ENCODE results near the gene HAT1. TPM values are rescaled to one million over a fixed set of nuclear protein-coding genes. Genes with fewer than 3 reads are reported as not detected.

The HAT1 gene
- total RNA-seq, 1 experiment from 2014 or later = 58.9 TPM

DNA sequence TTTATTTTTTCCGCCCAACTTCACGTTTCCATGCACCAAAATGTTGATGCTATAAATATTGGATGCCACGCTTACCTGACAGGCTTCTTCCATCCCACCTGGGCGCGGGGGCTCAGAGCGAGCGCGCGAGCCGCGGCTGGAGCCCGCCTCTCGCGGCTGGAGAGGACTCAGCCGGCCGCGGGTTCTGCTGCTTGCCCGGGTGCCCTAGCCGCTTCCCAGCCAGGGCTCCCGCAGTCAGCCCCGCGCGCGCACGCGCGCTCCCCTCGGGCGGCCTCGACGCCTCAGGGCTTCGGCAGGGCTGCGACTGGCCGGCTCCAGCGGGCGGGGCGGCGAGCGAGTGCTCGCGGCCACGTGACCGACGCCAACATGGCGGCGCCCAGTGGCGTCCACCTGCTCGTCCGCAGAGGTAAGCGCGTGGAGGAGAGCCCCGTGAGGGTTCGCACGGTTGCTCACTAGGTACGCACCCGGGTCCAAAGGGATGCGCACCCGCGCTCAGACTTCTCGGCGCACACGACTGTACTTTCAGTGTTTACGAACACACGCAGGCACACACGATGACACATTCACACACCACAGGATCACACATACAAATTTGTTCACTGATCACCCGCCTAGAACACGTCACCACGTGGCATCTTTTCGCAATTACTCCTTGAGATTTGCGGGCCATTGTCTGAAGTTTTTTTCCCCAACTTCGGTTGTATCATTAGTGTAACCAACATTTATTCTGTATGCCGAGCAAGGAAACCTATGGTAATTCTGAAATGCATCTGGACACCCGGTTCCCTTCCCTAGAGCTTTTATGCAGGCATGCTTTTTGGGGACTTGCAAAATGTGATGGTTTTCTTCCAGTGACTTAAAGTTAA is 77.6 kb downstream of the HAT1 start, which contains the start of gene METAP1D (continued):
- TF ChIP-seq TEAD4 (CRISPR knock-in tag; IDR thresholded peaks at IDR 0.05) (no peak), ZNF121 (CRISPR knock-in tag; IDR thresholded peaks at IDR 0.05) (0 out of 2 replicates have a peak, but pooled peaks have one; percentile 16), EMX1 (CRISPR knock-in tag; IDR thresholded peaks at IDR 0.05) (no peak), SMAD3 (CRISPR knock-in tag; IDR thresholded peaks at IDR 0.05; ENCODE audit: borderline replicate concordance) (peak; percentile 82; the same call in 1 of the 2 replicates), ESRRA (CRISPR knock-in tag; IDR thresholded peaks at IDR 0.05; ENCODE audit: borderline replicate concordance) (0 out of 2 replicates have a peak, but pooled peaks have one; percentile 45), CREM (CRISPR knock-in tag; IDR thresholded peaks at IDR 0.05) (peak; percentile 65), RELA (CRISPR knock-in tag; IDR thresholded peaks at IDR 0.05; ENCODE audit: borderline replicate concordance) (peak; percentile 25; the same call in 1 of the 2 replicates), CREB1 (CRISPR knock-in tag; IDR thresholded peaks at IDR 0.05) (no peak), ZNF671 (CRISPR knock-in tag; IDR thresholded peaks at IDR 0.05) (no peak), CBFB (CRISPR knock-in tag; IDR thresholded peaks at IDR 0.05; ENCODE audit: low read depth) (no peak), JUN (CRISPR knock-in tag; IDR thresholded peaks at IDR 0.05) (no peak; the same call in 1 of the 2 replicates), GABPB1 (CRISPR knock-in tag; IDR thresholded peaks at IDR 0.05) (no peak)
- TF ChIP-seq, protein P1, sequence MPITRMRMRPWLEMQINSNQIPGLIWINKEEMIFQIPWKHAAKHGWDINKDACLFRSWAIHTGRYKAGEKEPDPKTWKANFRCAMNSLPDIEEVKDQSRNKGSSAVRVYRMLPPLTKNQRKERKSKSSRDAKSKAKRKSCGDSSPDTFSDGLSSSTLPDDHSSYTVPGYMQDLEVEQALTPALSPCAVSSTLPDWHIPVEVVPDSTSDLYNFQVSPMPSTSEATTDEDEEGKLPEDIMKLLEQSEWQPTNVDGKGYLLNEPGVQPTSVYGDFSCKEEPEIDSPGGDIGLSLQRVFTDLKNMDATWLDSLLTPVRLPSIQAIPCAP (CRISPR knock-in tag; IDR thresholded peaks at IDR 0.05) = peak; percentile 88
- TF ChIP-seq, protein P2, sequence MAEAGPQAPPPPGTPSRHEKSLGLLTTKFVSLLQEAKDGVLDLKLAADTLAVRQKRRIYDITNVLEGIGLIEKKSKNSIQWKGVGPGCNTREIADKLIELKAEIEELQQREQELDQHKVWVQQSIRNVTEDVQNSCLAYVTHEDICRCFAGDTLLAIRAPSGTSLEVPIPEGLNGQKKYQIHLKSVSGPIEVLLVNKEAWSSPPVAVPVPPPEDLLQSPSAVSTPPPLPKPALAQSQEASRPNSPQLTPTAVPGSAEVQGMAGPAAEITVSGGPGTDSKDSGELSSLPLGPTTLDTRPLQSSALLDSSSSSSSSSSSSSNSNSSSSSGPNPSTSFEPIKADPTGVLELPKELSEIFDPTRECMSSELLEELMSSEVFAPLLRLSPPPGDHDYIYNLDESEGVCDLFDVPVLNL (CRISPR knock-in tag; IDR thresholded peaks at IDR 0.05; ENCODE audit: borderline replicate concordance, low read depth) = no peak
- TF ChIP-seq, protein P3, sequence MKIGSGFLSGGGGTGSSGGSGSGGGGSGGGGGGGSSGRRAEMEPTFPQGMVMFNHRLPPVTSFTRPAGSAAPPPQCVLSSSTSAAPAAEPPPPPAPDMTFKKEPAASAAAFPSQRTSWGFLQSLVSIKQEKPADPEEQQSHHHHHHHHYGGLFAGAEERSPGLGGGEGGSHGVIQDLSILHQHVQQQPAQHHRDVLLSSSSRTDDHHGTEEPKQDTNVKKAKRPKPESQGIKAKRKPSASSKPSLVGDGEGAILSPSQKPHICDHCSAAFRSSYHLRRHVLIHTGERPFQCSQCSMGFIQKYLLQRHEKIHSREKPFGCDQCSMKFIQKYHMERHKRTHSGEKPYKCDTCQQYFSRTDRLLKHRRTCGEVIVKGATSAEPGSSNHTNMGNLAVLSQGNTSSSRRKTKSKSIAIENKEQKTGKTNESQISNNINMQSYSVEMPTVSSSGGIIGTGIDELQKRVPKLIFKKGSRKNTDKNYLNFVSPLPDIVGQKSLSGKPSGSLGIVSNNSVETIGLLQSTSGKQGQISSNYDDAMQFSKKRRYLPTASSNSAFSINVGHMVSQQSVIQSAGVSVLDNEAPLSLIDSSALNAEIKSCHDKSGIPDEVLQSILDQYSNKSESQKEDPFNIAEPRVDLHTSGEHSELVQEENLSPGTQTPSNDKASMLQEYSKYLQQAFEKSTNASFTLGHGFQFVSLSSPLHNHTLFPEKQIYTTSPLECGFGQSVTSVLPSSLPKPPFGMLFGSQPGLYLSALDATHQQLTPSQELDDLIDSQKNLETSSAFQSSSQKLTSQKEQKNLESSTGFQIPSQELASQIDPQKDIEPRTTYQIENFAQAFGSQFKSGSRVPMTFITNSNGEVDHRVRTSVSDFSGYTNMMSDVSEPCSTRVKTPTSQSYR (CRISPR knock-in tag; IDR thresholded peaks at IDR 0.05) = no peak
- TF ChIP-seq, protein P4, sequence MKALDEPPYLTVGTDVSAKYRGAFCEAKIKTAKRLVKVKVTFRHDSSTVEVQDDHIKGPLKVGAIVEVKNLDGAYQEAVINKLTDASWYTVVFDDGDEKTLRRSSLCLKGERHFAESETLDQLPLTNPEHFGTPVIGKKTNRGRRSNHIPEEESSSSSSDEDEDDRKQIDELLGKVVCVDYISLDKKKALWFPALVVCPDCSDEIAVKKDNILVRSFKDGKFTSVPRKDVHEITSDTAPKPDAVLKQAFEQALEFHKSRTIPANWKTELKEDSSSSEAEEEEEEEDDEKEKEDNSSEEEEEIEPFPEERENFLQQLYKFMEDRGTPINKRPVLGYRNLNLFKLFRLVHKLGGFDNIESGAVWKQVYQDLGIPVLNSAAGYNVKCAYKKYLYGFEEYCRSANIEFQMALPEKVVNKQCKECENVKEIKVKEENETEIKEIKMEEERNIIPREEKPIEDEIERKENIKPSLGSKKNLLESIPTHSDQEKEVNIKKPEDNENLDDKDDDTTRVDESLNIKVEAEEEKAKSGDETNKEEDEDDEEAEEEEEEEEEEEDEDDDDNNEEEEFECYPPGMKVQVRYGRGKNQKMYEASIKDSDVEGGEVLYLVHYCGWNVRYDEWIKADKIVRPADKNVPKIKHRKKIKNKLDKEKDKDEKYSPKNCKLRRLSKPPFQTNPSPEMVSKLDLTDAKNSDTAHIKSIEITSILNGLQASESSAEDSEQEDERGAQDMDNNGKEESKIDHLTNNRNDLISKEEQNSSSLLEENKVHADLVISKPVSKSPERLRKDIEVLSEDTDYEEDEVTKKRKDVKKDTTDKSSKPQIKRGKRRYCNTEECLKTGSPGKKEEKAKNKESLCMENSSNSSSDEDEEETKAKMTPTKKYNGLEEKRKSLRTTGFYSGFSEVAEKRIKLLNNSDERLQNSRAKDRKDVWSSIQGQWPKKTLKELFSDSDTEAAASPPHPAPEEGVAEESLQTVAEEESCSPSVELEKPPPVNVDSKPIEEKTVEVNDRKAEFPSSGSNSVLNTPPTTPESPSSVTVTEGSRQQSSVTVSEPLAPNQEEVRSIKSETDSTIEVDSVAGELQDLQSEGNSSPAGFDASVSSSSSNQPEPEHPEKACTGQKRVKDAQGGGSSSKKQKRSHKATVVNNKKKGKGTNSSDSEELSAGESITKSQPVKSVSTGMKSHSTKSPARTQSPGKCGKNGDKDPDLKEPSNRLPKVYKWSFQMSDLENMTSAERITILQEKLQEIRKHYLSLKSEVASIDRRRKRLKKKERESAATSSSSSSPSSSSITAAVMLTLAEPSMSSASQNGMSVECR (CRISPR knock-in tag; IDR thresholded peaks at IDR 0.05; ENCODE audit: borderline replicate concordance) = peak; percentile 94
- TF ChIP-seq, protein P5, sequence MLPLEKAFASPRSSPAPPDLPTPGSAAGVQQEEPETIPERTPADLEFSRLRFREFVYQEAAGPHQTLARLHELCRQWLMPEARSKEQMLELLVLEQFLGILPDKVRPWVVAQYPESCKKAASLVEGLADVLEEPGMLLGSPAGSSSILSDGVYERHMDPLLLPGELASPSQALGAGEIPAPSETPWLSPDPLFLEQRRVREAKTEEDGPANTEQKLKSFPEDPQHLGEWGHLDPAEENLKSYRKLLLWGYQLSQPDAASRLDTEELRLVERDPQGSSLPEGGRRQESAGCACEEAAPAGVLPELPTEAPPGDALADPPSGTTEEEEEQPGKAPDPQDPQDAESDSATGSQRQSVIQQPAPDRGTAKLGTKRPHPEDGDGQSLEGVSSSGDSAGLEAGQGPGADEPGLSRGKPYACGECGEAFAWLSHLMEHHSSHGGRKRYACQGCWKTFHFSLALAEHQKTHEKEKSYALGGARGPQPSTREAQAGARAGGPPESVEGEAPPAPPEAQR (CRISPR knock-in tag; IDR thresholded peaks at IDR 0.05) = no peak
- TF ChIP-seq, protein P6, sequence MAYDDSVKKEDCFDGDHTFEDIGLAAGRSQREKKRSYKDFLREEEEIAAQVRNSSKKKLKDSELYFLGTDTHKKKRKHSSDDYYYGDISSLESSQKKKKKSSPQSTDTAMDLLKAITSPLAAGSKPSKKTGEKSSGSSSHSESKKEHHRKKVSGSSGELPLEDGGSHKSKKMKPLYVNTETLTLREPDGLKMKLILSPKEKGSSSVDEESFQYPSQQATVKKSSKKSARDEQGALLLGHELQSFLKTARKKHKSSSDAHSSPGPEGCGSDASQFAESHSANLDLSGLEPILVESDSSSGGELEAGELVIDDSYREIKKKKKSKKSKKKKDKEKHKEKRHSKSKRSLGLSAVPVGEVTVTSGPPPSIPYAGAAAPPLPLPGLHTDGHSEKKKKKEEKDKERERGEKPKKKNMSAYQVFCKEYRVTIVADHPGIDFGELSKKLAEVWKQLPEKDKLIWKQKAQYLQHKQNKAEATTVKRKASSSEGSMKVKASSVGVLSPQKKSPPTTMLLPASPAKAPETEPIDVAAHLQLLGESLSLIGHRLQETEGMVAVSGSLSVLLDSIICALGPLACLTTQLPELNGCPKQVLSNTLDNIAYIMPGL (CRISPR knock-in tag; IDR thresholded peaks at IDR 0.05) = no peak
- TF ChIP-seq, protein P7, sequence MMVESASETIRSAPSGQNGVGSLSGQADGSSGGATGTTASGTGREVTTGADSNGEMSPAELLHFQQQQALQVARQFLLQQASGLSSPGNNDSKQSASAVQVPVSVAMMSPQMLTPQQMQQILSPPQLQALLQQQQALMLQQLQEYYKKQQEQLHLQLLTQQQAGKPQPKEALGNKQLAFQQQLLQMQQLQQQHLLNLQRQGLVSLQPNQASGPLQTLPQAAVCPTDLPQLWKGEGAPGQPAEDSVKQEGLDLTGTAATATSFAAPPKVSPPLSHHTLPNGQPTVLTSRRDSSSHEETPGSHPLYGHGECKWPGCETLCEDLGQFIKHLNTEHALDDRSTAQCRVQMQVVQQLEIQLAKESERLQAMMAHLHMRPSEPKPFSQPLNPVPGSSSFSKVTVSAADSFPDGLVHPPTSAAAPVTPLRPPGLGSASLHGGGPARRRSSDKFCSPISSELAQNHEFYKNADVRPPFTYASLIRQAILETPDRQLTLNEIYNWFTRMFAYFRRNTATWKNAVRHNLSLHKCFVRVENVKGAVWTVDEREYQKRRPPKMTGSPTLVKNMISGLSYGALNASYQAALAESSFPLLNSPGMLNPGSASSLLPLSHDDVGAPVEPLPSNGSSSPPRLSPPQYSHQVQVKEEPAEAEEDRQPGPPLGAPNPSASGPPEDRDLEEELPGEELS (CRISPR knock-in tag; IDR thresholded peaks at IDR 0.05) = peak; percentile 96; the same call in 1 of the 2 replicates

Data from WTC11 (cell line).